Stimulated activated CD8-positive, alpha-beta memory T cell treated with anti-CD3 and anti-CD28 coated beads, Interleukin-15, amount 100 ng/mL, for 1 hour (primary cell): ENCODE measurements around the gene RGS7.
"Not testable (repeated sequence)": the region's sequence is repeated elsewhere in the genome, so short reads cannot be mapped to it uniquely, and the experiment has no call there.

Experiments used
- DNase-seq: peaks from one replicate; pipeline ENCODE4 v3.0.0-alpha.2; 2020; ENCODE audit warnings: low read depth

Gene RGS7

GRCh38 chr1:240829487-240829886 lies 527.5 kb downstream of the RGS7 start:
- DNase-seq, result no peak

GRCh38 chr1:240827786-240828185 lies 529.2 kb downstream of the RGS7 start:
- DNase-seq, result no peak

DNA sequence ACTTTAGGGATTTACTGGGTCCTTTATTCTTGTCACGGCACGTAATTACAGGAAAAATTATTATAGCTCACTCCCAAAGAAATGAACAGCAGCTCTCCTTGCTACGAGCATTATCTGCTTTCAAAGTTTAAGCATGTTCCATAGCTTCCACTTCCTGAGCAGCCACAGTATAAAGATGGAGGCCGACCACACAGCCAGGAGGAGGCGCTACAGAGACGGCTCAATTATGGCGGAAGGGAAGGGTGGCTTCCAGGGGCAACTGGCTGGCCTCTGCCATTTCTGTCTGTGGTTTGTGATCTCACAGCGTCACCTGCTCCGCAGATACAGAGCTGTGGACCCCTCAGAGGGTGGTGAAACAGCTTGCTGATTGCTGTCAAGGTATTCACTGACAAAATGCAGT lies 532.8 kb downstream of the RGS7 start:
- no peak for DNase-seq

DNA sequence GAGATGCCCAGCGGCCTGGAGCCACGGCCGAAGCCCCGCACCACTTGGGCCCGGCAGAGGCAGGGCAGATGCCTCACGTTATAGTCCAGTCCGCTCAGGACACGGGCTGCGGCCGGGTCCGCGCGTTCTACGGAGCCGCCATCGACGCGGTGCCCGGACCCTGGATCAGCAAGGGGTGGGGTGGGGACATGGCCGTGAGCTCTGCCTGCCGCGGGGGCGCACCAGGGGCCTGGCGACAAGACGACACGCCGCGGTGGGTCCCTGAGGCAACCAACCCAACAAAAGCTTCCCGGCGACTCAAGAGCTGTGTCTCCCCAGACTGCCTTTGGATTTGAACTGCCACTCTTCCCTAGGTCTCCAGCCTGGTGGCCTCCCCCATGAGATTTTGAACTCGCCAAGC lies 533.6 kb downstream of the RGS7 start:
- DNase-seq, result no peak

DNA sequence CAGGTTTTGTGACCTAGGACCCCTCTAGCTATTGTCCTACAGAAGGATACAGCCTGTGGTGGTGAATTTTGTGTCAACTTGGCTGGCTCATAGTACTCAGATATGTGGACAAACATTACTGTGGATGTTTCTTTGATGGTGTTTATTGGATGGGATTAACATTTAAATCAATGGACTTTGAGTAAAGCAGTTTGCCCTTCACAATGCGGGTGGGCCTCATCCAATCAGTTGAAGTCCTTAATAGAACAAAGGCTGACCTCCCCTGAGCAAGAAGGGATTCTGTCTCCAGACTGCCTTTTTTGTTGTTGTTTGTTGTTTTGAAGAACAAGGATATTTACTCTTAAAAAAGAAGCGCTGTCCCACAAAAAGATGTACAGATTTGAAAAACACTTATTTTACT lies 535.1 kb downstream of the RGS7 start:
- DNase-seq, result no peak

GRCh38 chr1:240820816-240821215 lies 536.2 kb downstream of the RGS7 start:
- no peak for DNase-seq

GRCh38 chr1:240816472-240816871 lies 540.5 kb downstream of the RGS7 start:
- no peak for DNase-seq

DNA sequence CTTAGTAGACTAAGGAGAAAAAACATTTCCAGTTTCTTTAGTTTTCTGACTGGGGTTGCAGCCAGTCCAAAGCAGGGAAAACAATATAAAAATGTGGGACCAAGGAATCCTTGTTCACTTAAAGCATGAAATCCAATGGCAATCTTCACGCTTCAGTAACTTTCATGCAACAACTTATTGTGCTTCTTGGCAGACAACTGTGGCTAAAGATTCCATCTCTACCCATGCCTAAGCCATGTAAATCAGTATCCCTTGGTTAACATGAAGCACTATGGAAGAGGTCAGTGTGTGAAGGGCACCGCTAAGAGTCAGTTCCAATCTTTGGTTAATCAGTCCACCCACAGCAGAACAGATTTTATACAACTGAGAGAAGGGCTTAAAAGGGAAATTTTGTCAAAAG lies 543.3 kb downstream of the RGS7 start:
- DNase-seq, result no peak

DNA sequence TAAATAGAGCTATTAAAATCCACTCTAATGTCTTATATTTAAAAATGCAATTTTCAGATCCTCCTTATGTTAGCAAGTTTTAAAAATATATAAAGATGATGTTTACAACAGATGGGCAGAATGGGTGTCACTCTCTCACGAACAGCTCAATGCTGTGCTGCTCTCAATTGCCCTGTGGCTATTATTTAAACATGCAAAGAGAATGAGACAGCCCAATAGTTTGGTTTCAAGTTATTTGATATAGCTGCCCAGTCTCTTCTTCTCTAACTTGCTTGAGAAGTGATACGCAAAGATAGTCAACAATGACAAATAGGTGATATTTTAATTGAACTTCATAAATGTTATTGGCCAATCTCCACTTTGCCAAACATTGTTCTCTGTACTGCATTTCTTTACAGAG lies 545.7 kb downstream of the RGS7 start:
- DNase-seq, result no peak

DNA sequence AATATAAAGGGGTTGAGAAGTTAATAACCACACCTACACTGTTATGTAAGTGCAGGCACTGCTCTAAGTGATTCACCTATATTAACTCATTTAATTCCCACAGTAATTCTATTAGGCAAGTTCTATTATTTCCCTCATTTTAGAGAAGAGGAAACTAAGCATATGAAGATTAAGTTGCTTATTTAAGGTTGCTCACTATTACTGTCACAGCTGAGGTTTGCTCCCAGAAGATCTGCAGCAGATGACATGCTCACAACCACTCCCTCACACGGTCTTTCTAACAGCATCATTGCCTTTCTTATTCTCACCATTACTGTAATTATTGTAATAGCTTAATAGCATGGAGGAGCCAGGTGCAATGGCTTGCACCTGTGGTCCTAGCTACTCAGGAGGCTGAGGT lies 548.6 kb downstream of the RGS7 start:
- no peak for DNase-seq

- no peak for DNase-seq
Measured at GRCh38 chr1:240806200-240806745, 550.7 kb downstream of the RGS7 start.

GRCh38 chr1:240804475-240804874 lies 552.5 kb downstream of the RGS7 start:
- no peak for DNase-seq

DNA sequence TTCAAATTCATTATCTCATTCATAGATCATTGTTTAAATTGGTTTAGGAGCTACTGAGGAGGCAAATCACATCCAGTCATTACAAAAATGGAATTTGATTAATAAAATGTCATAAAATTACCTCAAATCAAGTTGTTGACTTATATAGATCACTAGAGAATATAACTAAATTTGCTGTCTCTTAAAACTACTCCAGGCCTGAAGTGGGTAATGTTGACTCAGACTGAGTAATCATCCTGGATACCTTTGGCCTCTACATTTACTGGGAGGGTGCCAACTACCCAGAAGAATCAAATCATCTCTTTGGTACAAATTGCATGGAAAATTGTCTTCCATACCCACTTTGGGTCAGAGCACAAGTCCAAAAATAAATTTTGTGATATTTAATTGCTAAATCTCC lies 553.9 kb downstream of the RGS7 start:
- no peak for DNase-seq

GRCh38 chr1:240802271-240802670 lies 554.7 kb downstream of the RGS7 start:
- DNase-seq, result no peak

GRCh38 chr1:240801442-240801841 lies 555.6 kb downstream of the RGS7 start:
- no peak for DNase-seq

DNA sequence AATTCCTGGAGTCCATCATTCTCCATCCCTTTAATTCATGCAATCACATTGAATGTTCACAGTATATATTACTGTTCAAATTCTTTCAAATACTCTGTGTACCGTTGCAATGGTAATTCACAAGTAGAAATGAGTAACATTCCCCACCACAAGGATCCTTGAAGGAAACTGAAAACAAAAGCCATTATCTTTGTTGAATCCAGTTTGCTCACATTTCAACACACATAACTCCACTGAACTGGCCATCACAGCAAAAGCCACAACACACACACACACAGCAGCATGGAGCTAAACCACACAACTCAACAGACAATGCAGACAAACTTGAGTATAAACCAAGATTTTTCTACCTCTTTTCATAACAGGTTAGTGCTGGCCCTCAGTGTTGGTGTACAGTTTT lies 556.7 kb downstream of the RGS7 start:
- DNase-seq, result no peak

DNA sequence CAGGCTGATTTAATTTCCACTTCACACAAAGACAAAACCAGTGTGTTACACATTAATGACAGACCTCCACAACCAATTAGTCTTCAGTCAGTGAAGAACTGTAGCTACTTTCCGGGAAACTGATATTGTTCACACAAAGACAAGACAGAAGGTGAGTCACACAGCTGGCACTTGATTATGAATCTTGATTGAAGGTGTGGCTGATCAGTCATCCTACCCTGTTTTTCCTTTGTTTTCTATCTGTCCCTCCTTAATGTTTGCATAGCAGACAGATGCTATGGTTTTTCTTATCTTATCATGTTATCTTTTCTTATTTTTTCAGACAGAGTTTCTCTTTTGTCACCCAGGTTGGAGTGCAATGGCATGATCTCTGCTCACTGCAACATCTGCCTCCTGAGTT lies 560.0 kb downstream of the RGS7 start:
- DNase-seq, result no peak

DNA sequence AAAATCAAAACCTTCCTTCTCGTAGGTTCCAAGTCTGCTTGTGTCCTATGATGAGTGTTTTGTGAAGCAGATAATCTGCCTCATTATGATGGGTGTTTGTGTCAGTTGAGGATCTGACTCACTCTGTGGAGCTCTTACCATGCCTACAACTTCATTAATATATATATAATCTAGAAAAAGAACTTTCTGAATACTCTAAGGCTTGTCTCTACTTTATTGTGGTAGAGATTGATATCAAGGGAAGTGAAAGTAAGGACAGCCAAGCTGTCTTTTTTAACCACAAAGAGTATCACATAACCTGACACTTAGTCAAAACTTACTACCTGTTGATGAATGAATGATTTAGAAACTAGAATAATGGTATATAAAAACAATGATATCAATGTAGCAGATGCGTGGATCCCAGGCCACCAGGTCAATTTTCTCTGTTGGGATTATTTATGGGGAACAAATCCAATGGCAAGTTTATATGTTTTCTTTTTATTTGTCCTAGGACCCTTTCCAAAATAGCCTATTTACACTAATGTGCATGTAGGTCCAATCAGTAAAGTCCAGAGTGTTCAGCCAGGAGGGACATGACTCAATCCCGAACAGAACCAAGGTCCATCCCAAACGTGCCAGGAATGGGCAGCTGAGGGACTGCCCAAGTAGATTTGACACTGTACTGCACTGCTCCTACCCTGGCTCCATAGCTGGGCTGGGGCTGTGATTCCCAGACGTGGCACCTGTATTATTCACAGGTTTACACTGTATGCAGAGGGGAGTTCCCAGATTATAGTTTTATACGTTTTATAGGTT lies 562.8 kb downstream of the RGS7 start:
- DNase-seq, result no peak

GRCh38 chr1:240792915-240793529 lies 564.0 kb downstream of the RGS7 start:
- no peak for DNase-seq

DNA sequence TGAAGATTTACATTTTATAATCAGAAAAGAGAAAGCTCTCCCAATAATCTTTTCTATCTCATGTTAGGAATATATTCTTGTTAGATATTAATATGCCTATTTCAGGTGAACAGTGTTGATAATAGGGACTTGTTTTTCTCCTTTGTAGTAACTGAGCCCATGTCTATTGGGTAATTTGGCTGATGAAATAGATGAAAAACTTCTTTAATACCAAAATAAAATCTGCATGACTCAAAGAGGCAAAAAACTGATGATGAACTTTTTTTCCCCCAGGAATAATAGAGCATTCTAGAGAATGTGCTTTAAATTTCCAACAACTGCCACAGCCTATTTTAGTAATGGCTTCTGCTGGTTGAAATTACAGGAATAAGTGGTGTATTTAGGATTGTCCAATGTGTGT lies 566.1 kb downstream of the RGS7 start:
- no peak for DNase-seq

GRCh38 chr1:240786880-240787279 lies 570.1 kb downstream of the RGS7 start:
- DNase-seq, result no peak

DNA sequence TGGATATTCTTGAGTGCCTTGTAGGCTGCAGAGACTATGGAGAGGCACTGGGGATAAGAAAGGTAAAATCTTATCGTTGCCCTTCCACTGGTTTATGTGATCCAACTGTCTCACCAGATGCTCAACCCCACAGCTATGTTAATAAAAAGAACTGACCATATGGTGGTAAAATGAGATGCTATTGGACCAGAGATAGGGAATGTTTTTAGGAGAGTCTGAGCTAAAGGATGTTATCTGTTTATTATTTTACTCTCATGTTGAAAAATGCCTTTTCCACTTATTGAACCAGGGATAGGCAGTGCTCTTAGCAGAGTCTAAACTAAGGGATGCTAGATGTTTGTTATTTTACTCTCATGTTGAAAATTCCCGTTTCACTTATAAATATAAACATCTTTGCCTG lies 572.2 kb downstream of the RGS7 start:
- DNase-seq, result no peak

DNA sequence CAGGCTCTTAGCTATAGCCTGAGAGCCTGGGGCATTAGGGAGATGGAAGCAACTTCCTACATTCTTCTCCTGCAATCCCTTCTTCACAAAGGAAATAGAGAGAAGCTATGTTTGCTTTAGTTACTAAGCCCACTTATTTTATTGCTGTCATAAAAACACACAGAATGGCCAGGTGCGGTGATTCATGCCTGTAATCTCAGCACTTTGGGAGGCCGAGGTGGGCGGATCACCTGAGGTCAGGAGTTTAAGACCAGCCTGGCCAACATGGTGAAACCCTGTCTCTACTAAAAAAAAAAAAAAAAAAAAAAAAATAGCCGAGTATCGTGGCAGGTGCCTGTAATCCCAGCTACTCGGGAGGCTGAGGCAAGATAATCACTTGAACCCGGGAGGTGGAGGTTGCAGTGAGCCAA lies 573.3 kb downstream of the RGS7 start:
- not testable (repeated sequence) for DNase-seq

- no peak for DNase-seq
Measured at GRCh38 chr1:240776237-240776636, 580.8 kb downstream of the RGS7 start.
